GM13976 (cell line): ENCODE results near the gene ITPK1.

Experiments
- DNase-seq: peaks from one replicate; pipeline ENCODE4 v3.0.0; 2012; ENCODE audit warnings: low spot score
- CTCF ChIP-seq: IDR thresholded peaks from 2 replicates; pipeline ENCODE4 v1.5.1; 2012; ENCODE audit warnings: borderline replicate concordance, mild to moderate bottlenecking; ENCODE audit not compliant: insufficient read depth; ENCODE audit errors: extremely low read depth, missing control alignments, control extremely low read depth
- in situ Hi-C: fragments of 300-500 bp; cut with MboI; formaldehyde crosslinking; loops from one replicate; pipeline ENCODE4 v1.12.0; 2022; ENCODE audit warnings: low sequenced_read_pairs, mixed read lengths, inconsistent platforms; ENCODE audit not compliant: unreplicated experiment

The ITPK1 gene

DNA sequence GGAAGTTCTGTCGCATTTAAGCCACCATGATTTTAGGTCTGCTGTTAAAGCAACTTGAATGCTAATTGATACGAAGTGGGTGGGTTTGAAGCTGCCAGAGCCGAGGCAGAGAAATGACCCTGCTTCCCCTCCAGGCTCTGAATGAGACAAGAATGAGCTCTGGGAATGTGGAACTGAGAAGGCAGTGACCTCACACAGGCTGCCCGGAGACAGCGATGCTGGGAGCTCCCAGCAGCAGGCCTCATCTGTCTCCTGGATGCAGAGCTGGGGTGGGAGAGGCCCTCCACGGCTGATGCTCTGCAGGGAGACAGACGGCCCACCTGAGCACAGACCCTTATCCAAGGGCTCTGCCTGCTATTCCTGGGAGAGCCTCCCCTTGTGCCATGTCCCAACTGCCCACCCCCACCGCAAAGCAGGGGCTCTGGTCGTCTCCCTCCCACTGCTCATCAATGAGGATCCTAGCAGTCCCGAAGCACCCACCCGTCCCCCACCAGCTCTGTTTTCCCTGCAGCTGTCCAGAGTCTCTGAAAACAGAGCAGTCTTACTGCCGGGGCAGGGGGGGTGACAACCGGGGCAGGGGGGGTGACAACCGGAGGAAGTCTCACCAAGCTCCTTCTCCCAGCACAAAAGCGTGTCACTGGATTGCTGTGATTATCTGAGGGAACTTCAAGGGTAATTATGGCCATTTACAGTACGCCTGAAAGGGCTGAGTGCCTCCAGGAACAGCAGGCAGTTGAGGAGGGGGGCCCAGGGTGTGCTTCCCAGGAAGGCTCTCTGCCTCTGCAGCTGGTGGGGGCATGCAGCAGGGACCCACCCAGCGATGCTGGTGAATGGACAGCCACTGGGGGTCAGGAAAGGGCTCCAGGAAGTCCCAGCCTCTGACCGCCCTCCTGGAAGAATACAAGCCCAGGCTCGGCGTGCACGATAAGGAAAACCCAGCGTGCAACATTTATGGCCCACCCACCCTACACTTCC is 125.0 kb downstream of the ITPK1 start:
- in situ Hi-C loops = no loop called here
- DNase-seq = no peak
- no peak for TF ChIP-seq CTCF

DNA sequence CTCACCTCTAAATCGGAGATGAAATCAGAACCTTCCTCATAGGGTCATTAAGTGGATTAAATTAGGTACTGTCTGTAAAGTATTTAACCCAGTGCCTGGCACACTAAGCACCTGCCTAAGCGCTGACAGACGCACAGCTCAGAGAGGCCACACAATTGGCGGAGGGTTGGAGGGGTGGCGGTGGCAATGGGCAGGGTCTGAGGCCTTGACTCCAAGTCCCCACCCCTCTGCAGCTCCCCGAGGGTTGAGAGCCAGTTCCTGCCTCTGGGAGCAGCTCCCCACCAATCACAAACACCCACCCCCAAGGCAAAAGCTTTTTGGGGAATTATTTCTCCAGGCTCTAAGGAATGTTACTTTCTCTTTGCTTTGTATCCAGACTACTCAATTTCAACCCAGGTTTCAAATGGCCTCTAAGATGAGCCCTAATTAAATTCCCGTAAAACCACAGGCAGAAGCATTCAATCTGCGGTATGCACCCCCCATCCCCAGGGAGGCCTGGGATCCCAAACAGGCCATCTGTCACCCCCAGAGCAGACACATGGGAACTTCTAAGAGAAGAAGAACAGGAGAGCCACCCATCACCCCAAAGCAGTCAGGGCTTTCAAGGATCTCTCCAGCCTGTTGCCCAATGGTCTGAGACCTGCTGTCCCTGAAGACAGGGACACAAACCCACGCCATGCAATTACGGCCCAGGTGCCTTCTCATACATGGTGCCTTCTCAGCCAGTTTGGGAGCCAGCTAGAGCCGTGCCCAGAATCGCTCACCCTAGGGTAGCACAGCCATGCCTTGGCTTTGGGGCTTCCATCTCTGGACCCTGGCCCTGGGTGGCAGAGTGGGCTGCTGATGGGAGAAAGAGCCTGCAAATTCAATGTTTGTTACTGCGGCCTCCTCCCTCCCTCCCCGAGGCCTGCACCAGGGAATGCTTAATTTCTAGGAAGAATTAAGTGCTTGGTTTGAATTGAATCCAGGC is 126.7 kb downstream of the ITPK1 start:
- TF ChIP-seq CTCF = no peak
- in situ Hi-C loops = no loop called here
- DNase-seq = no peak

DNA sequence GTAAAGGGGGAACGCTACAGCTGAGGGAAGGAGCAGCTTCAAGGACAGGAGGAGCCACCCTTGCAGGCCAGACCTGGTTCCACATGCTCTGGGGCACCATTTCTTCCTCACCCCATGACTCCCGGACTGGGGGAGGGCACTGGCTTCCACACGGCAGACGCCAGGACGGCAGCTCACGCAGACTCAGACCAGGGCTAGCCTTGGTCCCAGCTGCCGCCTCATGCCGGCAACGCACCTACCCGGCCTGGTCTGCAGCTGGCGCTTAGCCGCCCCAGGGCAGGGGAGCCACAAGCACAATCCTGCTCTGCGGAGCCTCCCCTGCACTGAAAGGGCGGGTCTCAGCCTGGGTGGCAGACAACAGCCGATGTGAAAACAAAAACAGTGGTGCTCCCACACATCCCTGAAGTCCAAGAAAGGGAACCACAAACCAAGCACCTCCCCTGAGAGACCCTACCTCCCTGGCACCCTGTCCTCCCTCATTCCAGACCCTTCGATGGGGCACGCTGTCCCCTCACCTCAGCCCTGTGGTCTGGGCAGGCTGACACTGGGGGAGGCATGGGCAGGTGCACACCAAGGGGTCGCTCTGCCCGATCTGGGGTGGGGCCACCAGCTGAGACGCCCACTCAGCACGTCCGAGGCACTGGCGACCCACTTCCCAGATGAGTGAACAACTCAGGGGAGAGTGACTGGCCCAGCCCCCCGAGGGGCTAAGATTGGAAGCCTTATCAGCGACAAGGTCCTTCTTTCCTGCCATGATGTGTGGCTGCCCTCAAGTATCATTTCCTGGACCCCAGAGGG is 127.8 kb downstream of the ITPK1 start:
- no peak for DNase-seq
- in situ Hi-C loops = no loop called here

DNA sequence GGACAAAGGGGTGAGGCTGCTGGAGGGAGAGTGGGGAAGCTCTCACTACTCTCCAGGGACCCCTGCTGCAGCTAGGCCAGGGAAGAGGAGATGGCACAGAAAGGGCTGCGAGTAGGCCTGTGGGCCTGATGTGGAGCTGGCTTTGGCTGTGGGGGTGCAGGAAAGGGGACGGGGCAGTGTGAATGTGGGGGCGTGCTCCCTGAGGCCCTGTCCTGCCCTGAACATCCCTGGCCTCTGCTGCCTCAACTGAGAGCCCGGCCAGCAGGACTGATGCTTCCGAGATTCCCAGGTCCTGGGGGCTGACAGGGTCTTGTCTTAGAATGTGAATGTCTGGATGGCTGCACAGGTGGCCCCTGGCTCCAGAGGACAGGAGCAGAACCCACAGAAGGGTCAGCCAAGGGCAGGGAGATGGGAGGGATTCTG is 128.6 kb downstream of the ITPK1 start:
- TF ChIP-seq CTCF = no peak
- in situ Hi-C loops = no loop called here
- DNase-seq = no peak

More for the DNA sequence above, 127.8 kb downstream of the ITPK1 start:
- TF ChIP-seq CTCF = no peak

- DNase-seq = no peak
- in situ Hi-C loops = no loop called here
- no peak for TF ChIP-seq CTCF
These were observed 129.2 kb downstream of the ITPK1 start for GRCh38 chr14:92986254-92987147.
